ENCODE results near the gene IGSF21.

DNA sequence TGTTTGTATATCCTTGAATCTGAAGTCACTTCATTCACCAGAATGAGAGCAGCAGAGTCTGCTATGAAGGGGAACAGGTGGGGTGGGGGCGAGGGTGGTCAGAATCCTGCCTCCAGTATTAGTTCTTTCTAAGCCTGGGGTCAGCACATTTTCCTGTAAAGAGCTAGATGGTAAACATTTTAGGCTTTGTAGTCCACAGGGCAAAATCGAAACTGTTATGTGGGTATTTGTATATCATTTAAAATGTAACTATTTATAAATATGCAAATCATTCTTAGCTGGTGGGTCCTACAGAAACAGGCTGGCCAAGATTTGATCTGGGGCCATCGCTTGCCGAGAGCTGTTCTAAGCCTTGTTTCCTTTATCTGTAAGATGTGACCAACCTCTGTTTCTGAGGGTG lies 96.0 kb downstream of the IGSF21 start:
- TF ChIP-seq, protein P1, sequence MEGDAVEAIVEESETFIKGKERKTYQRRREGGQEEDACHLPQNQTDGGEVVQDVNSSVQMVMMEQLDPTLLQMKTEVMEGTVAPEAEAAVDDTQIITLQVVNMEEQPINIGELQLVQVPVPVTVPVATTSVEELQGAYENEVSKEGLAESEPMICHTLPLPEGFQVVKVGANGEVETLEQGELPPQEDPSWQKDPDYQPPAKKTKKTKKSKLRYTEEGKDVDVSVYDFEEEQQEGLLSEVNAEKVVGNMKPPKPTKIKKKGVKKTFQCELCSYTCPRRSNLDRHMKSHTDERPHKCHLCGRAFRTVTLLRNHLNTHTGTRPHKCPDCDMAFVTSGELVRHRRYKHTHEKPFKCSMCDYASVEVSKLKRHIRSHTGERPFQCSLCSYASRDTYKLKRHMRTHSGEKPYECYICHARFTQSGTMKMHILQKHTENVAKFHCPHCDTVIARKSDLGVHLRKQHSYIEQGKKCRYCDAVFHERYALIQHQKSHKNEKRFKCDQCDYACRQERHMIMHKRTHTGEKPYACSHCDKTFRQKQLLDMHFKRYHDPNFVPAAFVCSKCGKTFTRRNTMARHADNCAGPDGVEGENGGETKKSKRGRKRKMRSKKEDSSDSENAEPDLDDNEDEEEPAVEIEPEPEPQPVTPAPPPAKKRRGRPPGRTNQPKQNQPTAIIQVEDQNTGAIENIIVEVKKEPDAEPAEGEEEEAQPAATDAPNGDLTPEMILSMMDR (IDR thresholded peaks at IDR 0.05), result no peak
- TF ChIP-seq POLR2A (IDR thresholded peaks at IDR 0.05), result no peak
